HepG2 (cell line): ENCODE measurements around the gene MDFI. TPM values are rescaled to one million over a fixed set of nuclear protein-coding genes. Genes with fewer than 3 reads are reported as not detected.

ENCODE experiments used
- ATAC-seq: fragments of 200-7000 bp; cut with Tn5 transposase; 3 replicates; pipeline ENCODE4 v1.9.1; 2020; ENCODE audit warnings: mild to moderate bottlenecking, moderate library complexity
- BruUV-seq: library from RNA; stranded (reverse); fragments of 400-500 nt; replicated peaks from 2 replicates; lab custom pipeline; 2021; lab: Mats Ljungman, UMichigan
- CTCF ChIA-PET: fragments of 300-600 bp; formaldehyde crosslinking; extraction: SDS; loops from one replicate; lab custom pipeline; 2021; ENCODE audit warnings: low total read pairs, inconsistent platforms, low intra/inter-chr PET ratio; lab: Yijun Ruan, JAX
- POLR2A ChIA-PET: fragments of 350-600 bp; sonication (Branson Sonifier 250); formaldehyde crosslinking; loops from one replicate; lab custom pipeline; 2020; ENCODE audit warnings: antibody characterized with exemption, inconsistent platforms; lab: Yijun Ruan, JAX
- DNase-seq: peaks from one replicate; pipeline ENCODE4 v3.0.0-alpha.2; 2015; ENCODE audit warnings: low spot score
- FAIRE-seq: peaks from 3 replicates; lab custom pipeline; 2011; peaks lifted over from hg19 to GRCh38; lab: Jason Lieb, UNC
- H2AFZ ChIP-seq: one replicate; pipeline ENCODE4 v1.6.1; 2011; ENCODE audit warnings: low read length, inconsistent platforms
- H3K27ac ChIP-seq: fragments of 300-600 bp; 3 replicates; pipeline ENCODE4 v1.8.0; 2011; ENCODE audit warnings: mixed run types, mild to moderate bottlenecking, mixed read lengths, low read length, inconsistent platforms; ENCODE audit not compliant: insufficient read depth; ENCODE audit errors: extremely low read length
- H3K27me3 ChIP-seq, 2 experiments: fragments of 200-600 bp in 1 of 2; 2 replicates in 1 of 2; 3 replicates in 1 of 2; pipeline versions ENCODE4 v1.6.0 to v1.8.0; 2011; ENCODE audit warnings: low read length in 2 of 2, mild to moderate bottlenecking in 2 of 2, moderate library complexity in 2 of 2, inconsistent platforms in 1 of 2; ENCODE audit not compliant: insufficient read depth in 2 of 2, control insufficient read depth in 1 of 2
- H3K36me3 ChIP-seq, 2 experiments: fragments of 200-600 bp in 1 of 2; replicated peaks in 1 of 2; 2 replicates in 1 of 2; 3 replicates in 1 of 2; pipeline versions ENCODE4 v1.5.1 to v1.8.0; 2011; ENCODE audit warnings: low read length in 2 of 2, inconsistent platforms in 1 of 2; ENCODE audit not compliant: insufficient read depth in 2 of 2, control insufficient read depth in 1 of 2
- H3K4me1 ChIP-seq: 2 replicates; pipeline ENCODE4 v1.5.1; 2012; ENCODE audit warnings: low read length, inconsistent platforms; ENCODE audit not compliant: insufficient read depth
- H3K4me2 ChIP-seq: 2 replicates; pipeline ENCODE4 v1.6.0; 2011; ENCODE audit warnings: low read depth, low read length, inconsistent platforms
- H3K4me3 ChIP-seq, 3 experiments: fragments of 200-600 bp in 1 of 3; sonication (generic), shearing (Covaris generic) in 1 of 3; replicated peaks in 1 of 3; 2 replicates each; pipeline ENCODE4 v1.5.1; 2011 to 2016; ENCODE audit warnings: low read length in 3 of 3, inconsistent platforms in 2 of 3, low read depth in 2 of 3, mild to moderate bottlenecking in 2 of 3, control low read depth in 1 of 3, mixed read lengths in 1 of 3; ENCODE audit not compliant: insufficient read depth in 1 of 3
- H3K79me2 ChIP-seq: one replicate; pipeline ENCODE4 v1.6.1; 2011; ENCODE audit warnings: low read length, inconsistent platforms; ENCODE audit not compliant: insufficient read depth
- H3K9ac ChIP-seq: 2 replicates; pipeline ENCODE4 v1.6.0; 2011; ENCODE audit warnings: mild to moderate bottlenecking, low read depth, low read length, inconsistent platforms; ENCODE audit not compliant: insufficient read depth
- H3K9me3 ChIP-seq: 2 replicates; pipeline ENCODE4 v1.5.1; 2012; ENCODE audit warnings: mild to moderate bottlenecking, low read length
- H4K20me1 ChIP-seq: 2 replicates; pipeline ENCODE4 v1.6.0; 2011; ENCODE audit warnings: inconsistent platforms, mild to moderate bottlenecking, low read length, moderate library complexity; ENCODE audit not compliant: insufficient read depth
- GLI4 ChIP-seq: sonication (generic); formaldehyde crosslinking; IDR thresholded peaks from 2 replicates; pipeline ENCODE4 v1.5.1; 2020; ENCODE audit warnings: missing genetic modification reagents, mild to moderate bottlenecking, moderate library complexity, borderline replicate concordance
- KDM6A ChIP-seq: IDR thresholded peaks from 2 replicates; pipeline ENCODE4 v1.6.1; 2016; ENCODE audit warnings: low read depth
- NR2C2 ChIP-seq: sonication (generic); formaldehyde crosslinking; IDR thresholded peaks from 2 replicates; pipeline ENCODE4 v1.4.0; 2020; ENCODE audit warnings: missing genetic modification reagents, mild to moderate bottlenecking, moderate library complexity, borderline replicate concordance
- SMARCE1 ChIP-seq: fragments of 450-650 bp; IDR thresholded peaks from 2 replicates; pipeline ENCODE4 v1.6.1; 2017; ENCODE audit warnings: borderline replicate concordance
- ZNF501 ChIP-seq: sonication (generic); formaldehyde crosslinking; IDR thresholded peaks from 2 replicates; pipeline ENCODE4 v1.5.1; 2020; ENCODE audit warnings: mild to moderate bottlenecking, moderate library complexity, missing genetic modification reagents
- ZNF768 ChIP-seq: sonication (generic); formaldehyde crosslinking; IDR thresholded peaks from 2 replicates; pipeline ENCODE4 v1.4.0; 2020; ENCODE audit warnings: missing genetic modification reagents
- WGBS: methylation state at CpG from one replicate; pipeline ENCODE4 v1.1.6; 2017; ENCODE audit warnings: low lambda C conversion rate; 5-methylcytosine and 5-hydroxymethylcytosine counted together
- in situ Hi-C: cut with HindIII; loops from 2 replicates; pipeline ENCODE4 v1.10.0; 2017; ENCODE audit warnings: low pct_unique_long_range_greater_than_20kb; ENCODE audit not compliant: extremely low pct_ligation_motif_present
- intact Hi-C: fragments of 100-400 bp; cut with micrococcal nuclease; formaldehyde crosslinking; loops from one replicate; pipeline ENCODE4 v1.10.0; 2022; ENCODE audit not compliant: unreplicated experiment
- polyA plus RNA-seq, 8 experiments: library from polyadenylated mRNA; depleted of rRNA in 3 of 8; stranded (reverse) in 7 of 8; unstranded in 1 of 8; fragments of >200 nt; fragmentation: Illumina TruSeq in 4 of 8; extraction: Trizol in 4 of 8; gene quantifications; 2 replicates each; pipeline versions ENCODE4 v1.2.1 to v1.2.3, GENCODE V29; 2011 to 2016; ENCODE audit warnings: low read depth in 4 of 8, missing spikeins in 1 of 8, mixed read lengths in 1 of 8; ENCODE audit not compliant: insufficient read depth in 1 of 8
- total RNA-seq, 5 experiments: library from RNA; depleted of rRNA; stranded (reverse); fragments of >200 nt; fragmentation: Illumina TruSeq; extraction: Trizol; gene quantifications; 2 replicates each; pipeline ENCODE4 v1.2.3, GENCODE V29; 2016; ENCODE audit warnings: low read depth in 1 of 5
- TF ChIP-seq, protein P1 (sequence below): sonication (generic); formaldehyde crosslinking; IDR thresholded peaks from 2 replicates; pipeline ENCODE4 v1.4.0; 2020; ENCODE audit warnings: missing genetic modification reagents
- TF ChIP-seq, protein P2 (sequence below): sonication (generic); formaldehyde crosslinking; IDR thresholded peaks from 2 replicates; pipeline ENCODE4 v1.4.0; 2020; ENCODE audit warnings: mild to moderate bottlenecking, missing genetic modification reagents
- TF ChIP-seq, protein P3 (sequence below): sonication (generic); formaldehyde crosslinking; IDR thresholded peaks from 2 replicates; pipeline ENCODE4 v1.8.0; 2022; ENCODE audit warnings: mild to moderate bottlenecking, missing genetic modification reagents, moderate library complexity
- TF ChIP-seq, protein P4 (sequence below): sonication (generic); formaldehyde crosslinking; conservative IDR thresholded peaks from 2 replicates; pipeline ENCODE4 v1.4.0; 2020; ENCODE audit warnings: missing genetic modification reagents

MDFI gene
- total and polyA plus RNA-seq, 2 of the 13 experiments (the other 11 are each of a cell fraction or from before 2014, with no cell fraction given): 0.28 TPM; not detected in 1

DNA sequence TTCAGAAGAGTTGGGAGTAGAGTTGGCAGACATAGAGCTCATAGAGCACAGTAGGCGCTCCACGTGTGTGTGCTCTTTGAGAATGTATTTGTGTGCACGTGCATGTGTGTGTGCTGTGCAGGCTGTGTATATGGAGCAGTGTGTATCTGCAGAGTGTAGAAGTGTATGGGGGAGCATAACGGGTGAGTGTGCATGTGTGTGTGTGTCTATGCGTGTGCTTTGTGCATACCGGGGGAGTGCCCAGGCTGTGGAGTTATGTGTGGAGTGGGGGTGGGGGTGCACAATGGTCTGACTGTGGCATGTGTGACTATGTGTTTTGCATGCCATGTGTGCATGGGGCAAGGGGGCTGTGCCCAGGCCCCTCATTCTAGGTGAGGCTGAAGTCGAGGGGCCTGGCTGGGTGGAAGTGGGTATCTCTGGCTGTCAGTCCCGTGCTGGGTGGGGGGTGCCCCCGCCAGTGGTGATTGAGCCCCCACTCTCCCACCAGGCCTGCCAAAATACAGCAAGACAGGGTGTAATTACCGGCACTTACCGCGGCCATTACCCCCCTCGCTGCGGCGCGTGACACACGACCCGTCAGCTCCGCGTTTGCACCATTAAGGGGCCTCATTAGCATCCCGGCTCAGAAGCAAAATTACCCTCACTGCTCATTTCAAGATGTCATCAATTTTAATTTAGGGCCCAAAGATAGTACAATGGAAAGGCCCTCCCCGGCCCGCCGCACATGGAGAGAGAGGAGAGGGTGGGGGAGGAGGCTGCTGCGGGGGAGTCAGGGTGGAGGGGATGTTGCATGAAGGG lies 39.1 kb downstream of the MDFI start:
- H3K79me2 ChIP-seq: no peaks in the 10 kb centered on the region
- no peaks in the 10 kb centered on the region for H3K36me3 ChIP-seq
- ChIA-PET CTCF (no interaction called here), POLR2A (no interaction called here)
- BruUV-seq: no TSS peak
- peaks cover 15% of the 10 kb centered on the region for H3K4me1 ChIP-seq
- H4K20me1 ChIP-seq: no peaks in the 10 kb centered on the region
- no peaks in the 10 kb centered on the region for H3K9me3 ChIP-seq
- WGBS: 68% methylated on average over 24 of the region's 25 CpGs
- peaks cover 7 to 68% of the 10 kb centered on the region in 2 experiments; a peak in 4 of 5 replicates for H3K27me3 ChIP-seq
- H3K27ac ChIP-seq: no peak overlapping the region
- no peak overlapping the region for H3K4me3 ChIP-seq
- H2AFZ ChIP-seq: no peak overlapping the region
- FAIRE-seq: no peak
- DNase-seq: no peak
- H3K4me2 ChIP-seq: no peak overlapping the region
- intact Hi-C loops: no loop called here
- no peak for ATAC-seq
- in situ Hi-C loops: no loop called here
- H3K9ac ChIP-seq: no peak overlapping the region
- TF ChIP-seq ZNF501 (CRISPR knock-in tag): no peak
- TF ChIP-seq SMARCE1: no peak
- TF ChIP-seq, protein P1, sequence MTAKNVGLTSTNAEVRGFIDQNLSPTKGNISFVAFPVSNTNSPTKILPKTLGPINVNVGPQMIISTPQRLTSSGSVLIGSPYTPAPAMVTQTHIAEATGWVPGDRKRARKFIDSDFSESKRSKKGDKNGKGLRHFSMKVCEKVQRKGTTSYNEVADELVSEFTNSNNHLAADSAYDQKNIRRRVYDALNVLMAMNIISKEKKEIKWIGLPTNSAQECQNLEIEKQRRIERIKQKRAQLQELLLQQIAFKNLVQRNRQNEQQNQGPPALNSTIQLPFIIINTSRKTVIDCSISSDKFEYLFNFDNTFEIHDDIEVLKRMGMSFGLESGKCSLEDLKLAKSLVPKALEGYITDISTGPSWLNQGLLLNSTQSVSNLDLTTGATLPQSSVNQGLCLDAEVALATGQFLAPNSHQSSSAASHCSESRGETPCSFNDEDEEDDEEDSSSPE (CRISPR knock-in tag): no peak
- TF ChIP-seq, protein P2, sequence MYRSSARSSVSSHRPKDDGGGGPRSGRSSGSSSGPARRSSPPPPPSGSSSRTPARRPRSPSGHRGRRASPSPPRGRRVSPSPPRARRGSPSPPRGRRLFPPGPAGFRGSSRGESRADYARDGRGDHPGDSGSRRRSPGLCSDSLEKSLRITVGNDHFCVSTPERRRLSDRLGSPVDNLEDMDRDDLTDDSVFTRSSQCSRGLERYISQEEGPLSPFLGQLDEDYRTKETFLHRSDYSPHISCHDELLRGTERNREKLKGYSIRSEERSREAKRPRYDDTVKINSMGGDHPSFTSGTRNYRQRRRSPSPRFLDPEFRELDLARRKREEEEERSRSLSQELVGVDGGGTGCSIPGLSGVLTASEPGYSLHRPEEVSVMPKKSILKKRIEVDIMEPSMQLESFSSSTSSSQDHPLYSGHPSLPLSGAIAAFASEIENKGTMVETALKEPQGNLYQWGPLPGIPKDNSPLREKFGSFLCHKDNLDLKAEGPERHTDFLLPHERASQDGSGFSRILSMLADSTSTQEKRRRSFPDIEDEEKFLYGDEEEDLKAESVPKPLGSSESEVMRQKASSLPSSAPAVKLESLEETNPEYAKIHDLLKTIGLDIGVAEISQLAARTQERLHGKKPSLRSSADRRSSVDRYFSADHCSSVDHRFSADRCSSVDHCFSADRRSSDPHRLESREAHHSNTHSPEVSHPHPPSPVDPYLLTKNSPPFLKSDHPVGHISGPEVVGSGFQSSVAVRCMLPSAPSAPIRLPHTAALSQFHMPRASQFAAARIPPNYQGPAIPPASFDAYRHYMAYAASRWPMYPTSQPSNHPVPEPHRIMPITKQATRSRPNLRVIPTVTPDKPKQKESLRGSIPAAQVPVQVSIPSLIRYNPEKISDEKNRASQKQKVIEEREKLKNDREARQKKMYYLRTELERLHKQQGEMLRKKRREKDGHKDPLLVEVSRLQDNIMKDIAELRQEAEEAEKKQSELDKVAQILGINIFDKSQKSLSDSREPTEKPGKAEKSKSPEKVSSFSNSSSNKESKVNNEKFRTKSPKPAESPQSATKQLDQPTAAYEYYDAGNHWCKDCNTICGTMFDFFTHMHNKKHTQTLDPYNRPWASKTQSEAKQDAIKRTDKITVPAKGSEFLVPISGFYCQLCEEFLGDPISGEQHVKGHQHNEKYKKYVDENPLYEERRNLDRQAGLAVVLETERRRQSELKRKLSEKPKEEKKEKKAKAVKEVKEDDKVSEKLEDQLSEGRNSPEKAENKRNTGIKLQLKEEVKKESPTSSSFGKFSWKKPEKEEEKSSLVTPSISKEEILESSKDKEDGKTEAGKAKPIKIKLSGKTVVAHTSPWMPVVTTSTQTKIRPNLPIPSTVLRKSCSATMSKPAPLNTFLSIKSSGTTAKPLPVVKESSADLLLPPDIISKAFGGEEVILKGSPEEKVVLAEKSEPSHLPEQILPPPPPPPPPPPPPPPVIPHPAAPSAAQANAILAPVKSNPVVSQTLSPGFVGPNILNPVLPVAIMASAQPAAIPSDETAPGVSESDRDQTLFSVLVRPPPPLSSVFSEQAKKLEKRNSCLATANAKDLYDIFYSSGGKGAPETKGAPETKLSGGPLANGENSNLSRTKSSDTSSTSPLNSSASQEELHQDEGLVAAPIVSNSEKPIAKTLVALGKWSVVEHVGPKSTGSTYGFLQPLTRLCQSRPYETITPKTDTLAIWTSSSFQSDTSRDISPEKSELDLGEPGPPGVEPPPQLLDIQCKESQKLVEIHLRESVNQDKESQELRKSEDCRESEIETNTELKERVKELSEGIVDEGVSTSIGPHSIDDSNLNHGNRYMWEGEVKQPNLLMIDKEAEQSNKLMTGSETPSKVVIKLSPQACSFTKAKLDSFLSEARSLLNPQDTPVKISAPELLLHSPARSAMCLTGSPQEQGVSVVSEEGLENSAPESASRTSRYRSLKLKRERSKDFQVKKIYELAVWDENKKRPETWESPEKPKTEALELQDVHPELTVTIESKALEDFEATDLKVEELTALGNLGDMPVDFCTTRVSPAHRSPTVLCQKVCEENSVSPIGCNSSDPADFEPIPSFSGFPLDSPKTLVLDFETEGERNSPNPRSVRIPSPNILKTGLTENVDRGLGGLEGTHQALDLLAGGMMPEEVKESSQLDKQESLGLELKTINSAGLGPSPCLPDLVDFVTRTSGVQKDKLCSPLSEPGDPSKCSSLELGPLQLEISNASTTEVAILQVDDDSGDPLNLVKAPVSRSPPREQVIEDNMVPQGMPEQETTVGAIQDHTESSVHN: no peak
- no peak for TF ChIP-seq ZNF768
- TF ChIP-seq, protein P3, sequence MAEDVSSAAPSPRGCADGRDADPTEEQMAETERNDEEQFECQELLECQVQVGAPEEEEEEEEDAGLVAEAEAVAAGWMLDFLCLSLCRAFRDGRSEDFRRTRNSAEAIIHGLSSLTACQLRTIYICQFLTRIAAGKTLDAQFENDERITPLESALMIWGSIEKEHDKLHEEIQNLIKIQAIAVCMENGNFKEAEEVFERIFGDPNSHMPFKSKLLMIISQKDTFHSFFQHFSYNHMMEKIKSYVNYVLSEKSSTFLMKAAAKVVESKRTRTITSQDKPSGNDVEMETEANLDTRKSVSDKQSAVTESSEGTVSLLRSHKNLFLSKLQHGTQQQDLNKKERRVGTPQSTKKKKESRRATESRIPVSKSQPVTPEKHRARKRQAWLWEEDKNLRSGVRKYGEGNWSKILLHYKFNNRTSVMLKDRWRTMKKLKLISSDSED (CRISPR knock-in tag): no peak
- TF ChIP-seq, protein P4, sequence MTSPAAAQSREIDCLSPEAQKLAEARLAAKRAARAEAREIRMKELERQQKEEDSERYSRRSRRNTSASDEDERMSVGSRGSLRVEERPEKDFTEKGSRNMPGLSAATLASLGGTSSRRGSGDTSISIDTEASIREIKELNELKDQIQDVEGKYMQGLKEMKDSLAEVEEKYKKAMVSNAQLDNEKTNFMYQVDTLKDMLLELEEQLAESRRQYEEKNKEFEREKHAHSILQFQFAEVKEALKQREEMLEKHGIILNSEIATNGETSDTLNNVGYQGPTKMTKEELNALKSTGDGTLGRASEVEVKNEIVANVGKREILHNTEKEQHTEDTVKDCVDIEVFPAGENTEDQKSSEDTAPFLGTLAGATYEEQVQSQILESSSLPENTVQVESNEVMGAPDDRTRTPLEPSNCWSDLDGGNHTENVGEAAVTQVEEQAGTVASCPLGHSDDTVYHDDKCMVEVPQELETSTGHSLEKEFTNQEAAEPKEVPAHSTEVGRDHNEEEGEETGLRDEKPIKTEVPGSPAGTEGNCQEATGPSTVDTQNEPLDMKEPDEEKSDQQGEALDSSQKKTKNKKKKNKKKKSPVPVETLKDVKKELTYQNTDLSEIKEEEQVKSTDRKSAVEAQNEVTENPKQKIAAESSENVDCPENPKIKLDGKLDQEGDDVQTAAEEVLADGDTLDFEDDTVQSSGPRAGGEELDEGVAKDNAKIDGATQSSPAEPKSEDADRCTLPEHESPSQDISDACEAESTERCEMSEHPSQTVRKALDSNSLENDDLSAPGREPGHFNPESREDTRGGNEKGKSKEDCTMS (CRISPR knock-in tag): no peak
- no peak for TF ChIP-seq KDM6A (CRISPR knock-in tag)
- TF ChIP-seq NR2C2 (CRISPR knock-in tag): no peak
- no peak for TF ChIP-seq GLI4
